ENCODE measurements around the gene ATP13A4. TPM values are rescaled to one million over a fixed set of nuclear protein-coding genes. Genes with fewer than 3 reads are reported as not detected.

Gene ATP13A4
- total and polyA plus RNA-seq, 7 donors: 0.49 to 3.0 (median 0.60) TPM; not detected in 2

GRCh38 chr3:193465992-193466608, 88.6 kb downstream of the ATP13A4 start:
- H3K27me3 ChIP-seq: no peaks in the 10 kb centered on the region
- 23 to 67% methylated on average over 6 of the region's 6 CpGs for WGBS, 2 donors
- no peaks in the 10 kb centered on the region for H3K9me3 ChIP-seq
- no peak for DNase-seq
- no peaks in the 10 kb centered on the region for H3K36me3 ChIP-seq
- H3K4me3 ChIP-seq: no peak overlapping the region
- no peaks in the 10 kb centered on the region for H3K4me1 ChIP-seq
- H3K27ac ChIP-seq: no peak overlapping the region
- TF ChIP-seq CTCF (IDR thresholded peaks at IDR 0.05) (no peak), POLR2AphosphoS5 (IDR thresholded peaks at IDR 0.05) (no peak), POLR2A (IDR thresholded peaks at IDR 0.05) (no peak), EP300 (IDR thresholded peaks at IDR 0.05) (no peak)
- intact Hi-C loops (cut with DNase I): no loop called here

DNA sequence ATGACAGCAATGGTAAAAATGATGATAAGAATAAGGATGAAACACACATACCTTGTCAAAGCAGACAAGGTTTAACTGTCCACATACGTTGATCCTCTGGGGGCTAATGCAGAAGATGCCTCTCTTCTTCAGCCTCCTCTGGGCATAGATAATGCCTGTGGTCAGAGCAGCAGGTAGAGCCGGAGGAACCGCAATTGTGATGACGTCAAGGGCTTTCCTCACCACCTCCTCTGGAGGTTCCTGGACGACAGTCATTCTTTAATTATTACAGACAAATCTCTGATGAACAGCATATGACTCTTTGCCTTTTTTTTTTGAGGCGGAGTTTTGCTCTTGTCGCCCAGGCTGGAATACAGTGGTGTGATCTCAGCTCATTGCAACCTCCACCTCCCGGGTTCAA, 89.8 kb downstream of the ATP13A4 start:
- 90 to 95% methylated on average over 8 of the region's 8 CpGs for WGBS, 2 donors
- no peaks in the 10 kb centered on the region for H3K27me3 ChIP-seq
- DNase-seq: no peak
- H3K4me3 ChIP-seq: no peak overlapping the region
- no peaks in the 10 kb centered on the region for H3K9me3 ChIP-seq
- intact Hi-C loops (cut with DNase I): no loop called here
- H3K27ac ChIP-seq: no peak overlapping the region
- no peak for TF ChIP-seq POLR2A (IDR thresholded peaks at IDR 0.05)
- no peak for TF ChIP-seq POLR2AphosphoS5 (IDR thresholded peaks at IDR 0.05)
- no peak for TF ChIP-seq CTCF (IDR thresholded peaks at IDR 0.05)
- no peak for TF ChIP-seq EP300 (IDR thresholded peaks at IDR 0.05)
- H3K36me3 ChIP-seq: no peaks in the 10 kb centered on the region
- H3K4me1 ChIP-seq: no peaks in the 10 kb centered on the region

DNA sequence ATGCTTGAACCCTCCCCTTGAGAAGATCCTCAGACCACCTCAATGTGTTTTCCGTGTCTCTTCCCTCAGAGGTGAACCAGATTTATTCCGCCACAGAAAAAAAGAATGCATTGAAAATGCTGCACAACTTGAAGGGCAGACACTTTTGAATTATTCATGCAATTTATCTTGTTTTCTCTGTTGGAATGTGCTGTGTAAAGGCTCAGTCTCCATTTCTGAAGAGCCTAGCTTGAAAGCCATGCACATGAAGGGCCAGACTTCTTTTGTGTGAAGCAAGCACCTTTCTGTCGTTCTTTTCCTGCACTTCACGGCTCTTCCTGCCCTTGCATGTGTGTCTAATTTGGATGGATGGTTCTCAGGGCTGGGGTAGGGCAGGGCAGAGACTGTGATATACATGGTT, 97.2 kb downstream of the ATP13A4 start:
- DNase-seq: no peak
- WGBS, 2 donors: 86 to 90% methylated on average over 4 of the region's 4 CpGs
- Histone ChIP-seq H3K4me3 (no peak overlapping the region), H3K27me3 (no peaks in the 10 kb centered on the region), H3K36me3 (no peaks in the 10 kb centered on the region), H3K27ac (no peak overlapping the region), H3K9me3 (no peaks in the 10 kb centered on the region), H3K4me1 (no peaks in the 10 kb centered on the region)
- TF ChIP-seq POLR2A (IDR thresholded peaks at IDR 0.05): no peak
- no peak for TF ChIP-seq EP300 (IDR thresholded peaks at IDR 0.05)
- TF ChIP-seq POLR2AphosphoS5 (IDR thresholded peaks at IDR 0.05): no peak
- no peak for TF ChIP-seq CTCF (IDR thresholded peaks at IDR 0.05)
- intact Hi-C loops (cut with DNase I): no loop called here

GRCh38 chr3:193452338-193452737, 102.4 kb downstream of the ATP13A4 start:
- Histone ChIP-seq H3K4me3 (no peak overlapping the region), H3K9me3 (no peaks in the 10 kb centered on the region), H3K4me1 (no peaks in the 10 kb centered on the region), H3K27ac (no peak overlapping the region), H3K36me3 (no peaks in the 10 kb centered on the region), H3K27me3 (no peaks in the 10 kb centered on the region)
- TF ChIP-seq POLR2A (IDR thresholded peaks at IDR 0.05) (no peak), CTCF (IDR thresholded peaks at IDR 0.05) (no peak), POLR2AphosphoS5 (IDR thresholded peaks at IDR 0.05) (no peak), EP300 (IDR thresholded peaks at IDR 0.05) (no peak)
- no peak for DNase-seq
- intact Hi-C loops (cut with DNase I): no loop called here

GRCh38 chr3:193451902-193452301, 102.8 kb downstream of the ATP13A4 start:
- WGBS, 2 donors: 97 to 98% methylated on average over 4 of the region's 4 CpGs
- H3K4me3 ChIP-seq: no peak overlapping the region
- H3K36me3 ChIP-seq: no peaks in the 10 kb centered on the region
- H3K9me3 ChIP-seq: no peaks in the 10 kb centered on the region
- no peaks in the 10 kb centered on the region for H3K27me3 ChIP-seq
- H3K27ac ChIP-seq: no peak overlapping the region
- TF ChIP-seq POLR2A (IDR thresholded peaks at IDR 0.05): no peak
- TF ChIP-seq POLR2AphosphoS5 (IDR thresholded peaks at IDR 0.05): no peak
- TF ChIP-seq CTCF (IDR thresholded peaks at IDR 0.05): no peak
- TF ChIP-seq EP300 (IDR thresholded peaks at IDR 0.05): no peak
- DNase-seq: no peak
- no peaks in the 10 kb centered on the region for H3K4me1 ChIP-seq
- intact Hi-C loops (cut with DNase I): no loop called here
